Gastrocnemius medialis (tissue), 4 donors: ENCODE measurements around the gene MUC5B.

Experiments used
- POLR2A ChIP-seq, 2 donors: fragments of 450-650 bp; IDR thresholded peaks; one replicate each; pipeline ENCODE4 v1.6.1; 2017; ENCODE audit warnings: antibody characterized with exemption in 2 of 2, mild to moderate bottlenecking in 2 of 2, moderate library complexity in 2 of 2
- TF ChIP-seq, protein P1 (sequence below), 5 experiments: fragments of 450-650 bp in 3 of 5; fragments of 200-600 bp in 2 of 5; sonication (generic) in 2 of 5; IDR thresholded peaks in 4 of 5; conservative IDR thresholded peaks in 1 of 5; 1 replicate in 4 of 5; 2 replicates in 1 of 5; pipeline ENCODE4 v1.5.1; 2016 to 2019; ENCODE audit warnings: antibody characterized with exemption in 5 of 5, mild to moderate bottlenecking in 3 of 5, moderate library complexity in 3 of 5

- TF ChIP-seq, protein P1, sequence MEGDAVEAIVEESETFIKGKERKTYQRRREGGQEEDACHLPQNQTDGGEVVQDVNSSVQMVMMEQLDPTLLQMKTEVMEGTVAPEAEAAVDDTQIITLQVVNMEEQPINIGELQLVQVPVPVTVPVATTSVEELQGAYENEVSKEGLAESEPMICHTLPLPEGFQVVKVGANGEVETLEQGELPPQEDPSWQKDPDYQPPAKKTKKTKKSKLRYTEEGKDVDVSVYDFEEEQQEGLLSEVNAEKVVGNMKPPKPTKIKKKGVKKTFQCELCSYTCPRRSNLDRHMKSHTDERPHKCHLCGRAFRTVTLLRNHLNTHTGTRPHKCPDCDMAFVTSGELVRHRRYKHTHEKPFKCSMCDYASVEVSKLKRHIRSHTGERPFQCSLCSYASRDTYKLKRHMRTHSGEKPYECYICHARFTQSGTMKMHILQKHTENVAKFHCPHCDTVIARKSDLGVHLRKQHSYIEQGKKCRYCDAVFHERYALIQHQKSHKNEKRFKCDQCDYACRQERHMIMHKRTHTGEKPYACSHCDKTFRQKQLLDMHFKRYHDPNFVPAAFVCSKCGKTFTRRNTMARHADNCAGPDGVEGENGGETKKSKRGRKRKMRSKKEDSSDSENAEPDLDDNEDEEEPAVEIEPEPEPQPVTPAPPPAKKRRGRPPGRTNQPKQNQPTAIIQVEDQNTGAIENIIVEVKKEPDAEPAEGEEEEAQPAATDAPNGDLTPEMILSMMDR (IDR thresholded peaks at IDR 0.05 in 4 of 5, conservative IDR thresholded peaks at IDR 0.05 in 1 of 5), result no peak
- TF ChIP-seq POLR2A (IDR thresholded peaks at IDR 0.05), result no peak
These were observed 30.2 kb downstream of the MUC5B start for GRCh38 chr11:1253103-1253485.
